ENCODE measurements around the gene TDRD7. TPM values are rescaled to one million over a fixed set of nuclear protein-coding genes. Genes with fewer than 3 reads are reported as not detected.

Gene TDRD7
- total RNA-seq, 4 donors from 2014 or later = 3.6 to 19.4 (median 14.8) TPM

DNA sequence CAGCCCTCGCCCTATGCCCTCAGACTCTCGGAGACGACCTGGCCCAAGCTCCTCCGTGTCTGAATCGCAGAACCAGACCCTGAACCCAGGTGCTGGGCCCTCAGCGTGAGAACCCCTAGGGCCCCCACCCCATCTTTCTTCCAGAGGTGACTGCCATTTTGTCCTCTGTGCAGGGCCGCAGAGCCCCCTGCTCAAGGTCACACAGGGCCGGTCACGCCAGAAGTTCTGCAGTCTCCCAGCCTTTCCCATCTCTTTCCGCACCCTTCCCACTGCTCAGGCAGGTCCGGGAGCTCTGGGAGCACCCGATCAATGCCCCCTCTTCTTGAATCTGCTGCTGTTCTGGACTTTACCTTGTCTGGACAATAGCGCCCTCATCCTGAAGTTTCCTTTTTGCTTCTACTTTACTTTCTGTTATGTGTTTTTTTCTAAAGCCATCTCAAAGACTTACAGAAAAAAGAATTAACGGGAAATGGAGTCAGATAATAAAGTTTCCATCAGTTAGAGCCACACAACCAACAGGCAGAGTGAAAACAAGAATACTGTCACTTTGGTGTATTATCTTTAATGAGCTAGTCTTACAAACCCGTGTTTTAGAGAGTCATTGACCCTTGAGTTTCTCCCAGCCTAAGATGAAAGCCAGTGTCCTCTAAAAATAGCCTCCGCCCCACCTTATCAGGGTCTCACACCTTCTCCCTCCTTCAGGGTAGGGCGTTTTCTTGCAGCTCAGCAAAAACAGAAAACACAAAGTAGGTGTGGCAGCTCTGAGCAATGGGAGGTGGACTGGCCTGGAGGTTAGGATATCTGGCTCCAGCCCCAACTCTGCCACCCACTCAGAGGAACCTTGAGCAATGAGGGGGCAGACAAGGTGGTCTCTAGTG is 91.3 kb downstream of the TDRD7 start:
- H3K9me3 ChIP-seq = no peaks in the 10 kb centered on the region
- peak overlapping the region; percentile 59 to 99 for H3K4me3 ChIP-seq
- intact Hi-C loops (cut with DNase I; ENCODE audit: low total_unique reads) = no loop called here
- peak overlapping the region; percentile 93 to 94 for H3K27ac ChIP-seq
- TF ChIP-seq, protein P1, sequence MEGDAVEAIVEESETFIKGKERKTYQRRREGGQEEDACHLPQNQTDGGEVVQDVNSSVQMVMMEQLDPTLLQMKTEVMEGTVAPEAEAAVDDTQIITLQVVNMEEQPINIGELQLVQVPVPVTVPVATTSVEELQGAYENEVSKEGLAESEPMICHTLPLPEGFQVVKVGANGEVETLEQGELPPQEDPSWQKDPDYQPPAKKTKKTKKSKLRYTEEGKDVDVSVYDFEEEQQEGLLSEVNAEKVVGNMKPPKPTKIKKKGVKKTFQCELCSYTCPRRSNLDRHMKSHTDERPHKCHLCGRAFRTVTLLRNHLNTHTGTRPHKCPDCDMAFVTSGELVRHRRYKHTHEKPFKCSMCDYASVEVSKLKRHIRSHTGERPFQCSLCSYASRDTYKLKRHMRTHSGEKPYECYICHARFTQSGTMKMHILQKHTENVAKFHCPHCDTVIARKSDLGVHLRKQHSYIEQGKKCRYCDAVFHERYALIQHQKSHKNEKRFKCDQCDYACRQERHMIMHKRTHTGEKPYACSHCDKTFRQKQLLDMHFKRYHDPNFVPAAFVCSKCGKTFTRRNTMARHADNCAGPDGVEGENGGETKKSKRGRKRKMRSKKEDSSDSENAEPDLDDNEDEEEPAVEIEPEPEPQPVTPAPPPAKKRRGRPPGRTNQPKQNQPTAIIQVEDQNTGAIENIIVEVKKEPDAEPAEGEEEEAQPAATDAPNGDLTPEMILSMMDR (IDR thresholded peaks at IDR 0.05) = no peak
- TF ChIP-seq POLR2A (IDR thresholded peaks at IDR 0.05) = no peak
- H3K27me3 ChIP-seq = no peaks in the 10 kb centered on the region
- no peaks in the 10 kb centered on the region for H3K36me3 ChIP-seq
- no peaks in the 10 kb centered on the region for H3K4me1 ChIP-seq
- no peak for DNase-seq

- Histone ChIP-seq H3K9me3 (no peaks in the 10 kb centered on the region), H3K4me3 (peak overlapping the region in 1 of 2 donors; percentile 99), H3K36me3 (no peaks in the 10 kb centered on the region), H3K27me3 (no peaks in the 10 kb centered on the region), H3K27ac (peak overlapping the region; percentile 93 to 94), H3K4me1 (no peaks in the 10 kb centered on the region)
- intact Hi-C loops (cut with DNase I; ENCODE audit: low total_unique reads) = no loop called here
- TF ChIP-seq POLR2A (IDR thresholded peaks at IDR 0.05) = no peak
- TF ChIP-seq, protein P1 (IDR thresholded peaks at IDR 0.05) = no peak
- no peak for DNase-seq
These were observed 91.9 kb downstream of the TDRD7 start for GRCh38 chr9:97503862-97504210.

DNA sequence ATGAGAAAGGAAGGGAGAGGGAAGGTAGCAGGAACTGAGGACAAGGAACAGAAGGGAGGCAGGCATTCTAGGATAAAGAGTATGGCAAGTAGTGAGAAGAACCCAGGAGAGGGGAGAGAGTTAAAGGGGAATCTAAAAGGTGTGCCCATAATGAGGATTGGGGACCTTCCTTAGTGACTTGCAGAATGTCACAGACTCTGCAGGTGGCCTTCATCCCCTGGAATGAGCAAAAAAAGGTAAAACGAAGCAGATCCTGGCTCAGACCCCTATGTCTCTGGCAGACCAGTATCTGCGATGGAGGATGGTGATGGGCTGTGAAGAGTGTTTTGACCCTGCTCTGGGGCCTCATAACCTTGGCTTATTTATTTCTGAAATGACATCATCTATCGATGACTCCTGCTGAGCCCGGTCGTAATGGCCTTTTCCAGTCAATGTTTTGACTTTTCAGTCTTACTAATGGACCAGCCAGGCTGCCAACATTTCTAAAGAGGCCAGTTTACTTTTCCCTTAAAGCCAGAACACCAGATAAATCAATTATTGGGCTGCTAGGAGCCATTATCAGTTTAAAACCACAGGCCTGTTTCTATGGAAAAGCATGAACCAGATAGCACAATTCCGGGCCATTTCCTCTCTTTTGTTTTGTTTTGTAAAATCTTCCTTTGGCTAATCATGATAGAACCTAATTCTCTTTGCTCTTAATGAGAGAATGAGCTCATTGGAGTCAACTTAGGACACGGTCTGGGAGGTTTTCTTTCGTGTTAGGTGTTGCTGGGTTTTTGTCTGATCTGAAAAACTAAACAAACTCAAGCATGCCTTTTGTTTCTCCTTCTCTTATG is 92.7 kb downstream of the TDRD7 start:
- H3K4me1 ChIP-seq = no peaks in the 10 kb centered on the region
- H3K4me3 ChIP-seq = peak overlapping the region in 1 of 2 donors; percentile 6
- intact Hi-C loops (cut with DNase I; ENCODE audit: low total_unique reads) = no loop called here

DNA sequence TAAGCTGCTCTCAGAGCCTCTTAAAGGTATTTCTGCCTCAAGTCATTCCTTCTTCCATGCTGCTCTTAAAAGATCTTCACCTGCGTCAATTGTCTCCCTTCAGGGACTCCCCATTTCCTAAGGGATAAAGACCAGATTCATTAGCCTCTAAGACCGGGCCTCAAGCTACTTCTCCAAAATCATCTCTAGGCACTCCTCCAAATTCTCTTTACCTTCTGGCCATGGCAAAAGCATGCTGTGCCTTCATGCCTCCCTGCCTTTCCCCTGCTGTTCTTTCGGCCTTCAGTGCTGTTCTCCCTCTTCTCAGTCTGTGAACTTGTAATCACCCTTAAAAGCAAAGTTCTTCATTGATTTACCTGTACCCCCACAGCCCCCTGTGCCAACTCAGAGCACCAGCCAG is 93.9 kb downstream of the TDRD7 start:
- no peak overlapping the region for H3K4me3 ChIP-seq
- no peaks in the 10 kb centered on the region for H3K4me1 ChIP-seq
- no peaks in the 10 kb centered on the region for H3K36me3 ChIP-seq
- H3K9me3 ChIP-seq = no peaks in the 10 kb centered on the region
- peak overlapping the region; percentile 93 to 94 for H3K27ac ChIP-seq
- no peak for TF ChIP-seq POLR2A (IDR thresholded peaks at IDR 0.05)
- TF ChIP-seq, protein P1 (IDR thresholded peaks at IDR 0.05) = no peak
- no peaks in the 10 kb centered on the region for H3K27me3 ChIP-seq
- DNase-seq = no peak
- intact Hi-C loops (cut with DNase I; ENCODE audit: low total_unique reads) = no loop called here

More for the DNA sequence above, 92.7 kb downstream of the TDRD7 start:
- DNase-seq = peak in 1 of 2 donors; percentile 46
- H3K9me3 ChIP-seq = no peaks in the 10 kb centered on the region
- no peaks in the 10 kb centered on the region for H3K36me3 ChIP-seq
- peak overlapping the region; percentile 93 to 94 for H3K27ac ChIP-seq
- TF ChIP-seq, protein P1 (IDR thresholded peaks at IDR 0.05) = no peak
- TF ChIP-seq POLR2A (IDR thresholded peaks at IDR 0.05) = no peak
- no peaks in the 10 kb centered on the region for H3K27me3 ChIP-seq

GRCh38 chr9:97506306-97506705 is 94.4 kb downstream of the TDRD7 start:
- H3K4me3 ChIP-seq = no peak overlapping the region
- no peaks in the 10 kb centered on the region for H3K36me3 ChIP-seq
- H3K4me1 ChIP-seq = no peaks in the 10 kb centered on the region
- H3K9me3 ChIP-seq = no peaks in the 10 kb centered on the region
- DNase-seq = no peak
- intact Hi-C loops (cut with DNase I; ENCODE audit: low total_unique reads) = no loop called here
- TF ChIP-seq POLR2A (IDR thresholded peaks at IDR 0.05) = no peak
- TF ChIP-seq, protein P1 (IDR thresholded peaks at IDR 0.05) = no peak
- peak overlapping the region in 1 of 2 donors; percentile 93 for H3K27ac ChIP-seq
- H3K27me3 ChIP-seq = no peaks in the 10 kb centered on the region
